Measurements from ENCODE around the gene SLC13A4. TPM values are rescaled to one million over a fixed set of nuclear protein-coding genes. Genes with fewer than 3 reads are reported as not detected.

Gene SLC13A4
- total and polyA plus RNA-seq, 2 of the 4 experiments (the other 2 are of a cell fraction), result 0.10 TPM; not detected in 1

DNA sequence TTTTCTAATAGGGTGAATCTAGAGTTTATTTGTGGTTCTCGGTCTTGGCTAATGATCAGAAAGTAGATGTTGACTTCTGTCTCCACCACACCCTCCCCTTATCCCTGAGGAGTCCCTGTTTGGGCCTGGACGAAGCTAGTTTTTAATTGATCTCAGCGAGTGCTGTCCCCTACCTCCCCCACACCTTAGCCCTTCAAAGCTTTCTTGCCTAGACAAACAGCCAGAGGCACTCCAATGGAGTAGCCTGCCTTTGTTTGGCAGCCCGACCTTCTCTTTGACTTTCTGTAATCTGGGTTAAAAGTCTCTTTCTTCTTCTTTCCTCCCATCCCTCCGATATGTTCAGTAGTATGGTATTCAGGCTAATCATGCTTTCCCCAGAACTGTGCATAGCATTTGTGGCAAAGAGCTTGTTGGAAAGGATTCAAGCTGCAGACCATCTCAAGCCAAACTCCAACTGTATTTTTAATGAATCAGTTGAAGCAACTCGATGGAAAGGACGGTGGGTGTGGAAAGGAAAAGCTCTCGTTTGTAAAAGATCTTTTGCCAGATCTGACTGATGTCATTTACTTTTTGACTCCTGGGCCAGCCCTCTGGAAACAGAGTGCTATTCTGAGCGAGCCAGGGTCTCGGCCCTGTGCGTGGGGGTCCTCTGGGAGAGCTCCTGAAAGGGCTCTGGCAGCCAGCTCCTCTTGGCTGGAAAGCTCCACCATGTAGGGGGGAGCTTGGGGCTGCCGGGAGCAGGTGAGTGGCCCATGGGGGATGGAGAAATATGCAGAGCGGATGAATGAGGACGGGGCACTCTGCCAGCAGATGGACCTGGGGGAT, 16.1 kb upstream of the SLC13A4 start:
- H3K36me3 ChIP-seq (ENCODE audit: control insufficient read depth, insufficient read depth, low read length), result no peaks in the 10 kb centered on the region
- dilution Hi-C loops (cut with HindIII; ENCODE audit: low sequenced_read_pairs, unreplicated experiment) (no loop called here), intact Hi-C loops (cut with micrococcal nuclease) (no loop called here), in situ Hi-C loops (cut with MboI; ENCODE audit: low sequenced_read_pairs) (no loop called here)
- peak; percentile 5; the same call in 1 of the 2 replicates for ATAC-seq (ENCODE audit: low read depth)
- peaks cover 23% of the 10 kb centered on the region for H3K4me1 ChIP-seq (ENCODE audit: control insufficient read depth, insufficient read depth, low read length)
- H2AFZ ChIP-seq (replicated peaks; ENCODE audit: low read length, poor library complexity), result peak overlapping the region; percentile 87
- peak overlapping the region; percentile 68 for H3K27ac ChIP-seq (ENCODE audit: insufficient read depth, low read length)
- no peak overlapping the region for H3K9ac ChIP-seq (ENCODE audit: low read depth, low read length)
- H3K23ac ChIP-seq (ENCODE audit: low read depth, low read length), result peak overlapping the region; percentile 11; the same call in 1 of the 2 replicates
- H4K91ac ChIP-seq (ENCODE audit: insufficient read depth, low read depth, low read length), result peak overlapping the region; percentile 60
- H4K20me1 ChIP-seq (ENCODE audit: insufficient read depth, low read length), result no peaks in the 10 kb centered on the region
- peak overlapping the region; percentile 88 for H2BK120ac ChIP-seq (ENCODE audit: low read depth, low read length)
- 0% methylated on average over 1 of the region's 14 CpGs; no CpG with 5 or more reads in 1 of the 2 experiments for WGBS, 2 experiments (ENCODE audit: extremely low coverage in 2 of 2, insufficient read length in 1 of 2)
- no peak overlapping the region for H3K4me3 ChIP-seq (ENCODE audit: insufficient read depth, low read depth, low read length)
- H3K4ac ChIP-seq (ENCODE audit: low read depth, low read length), result peak overlapping the region; percentile 88
- H3K9me3 ChIP-seq (ENCODE audit: control insufficient read depth, insufficient read depth, low read length), result no peaks in the 10 kb centered on the region
- peak overlapping the region; percentile 59; the same call in 2 of the 3 replicates for H2BK15ac ChIP-seq (ENCODE audit: low read depth, low read length)
- H2AK9ac ChIP-seq (replicated peaks; ENCODE audit: low read depth, low read length, poor library complexity), result peak overlapping the region; percentile 89
- H2AK5ac ChIP-seq (ENCODE audit: low read depth, low read length), result peak overlapping the region; percentile 89
- DNase-seq, result peak; percentile 75
- H4K5ac ChIP-seq (ENCODE audit: low read depth, low read length), result peak overlapping the region; percentile 69; the same call in 1 of the 2 replicates
- ChIA-PET CTCF (interaction anchor here (0.7 to 1.2 kb wide), 2 partner anchors 9 to 67 kb away, joined by 3 read pairs; no protein-coding TSS in a partner anchor), POLR2A (ENCODE audit: unreplicated experiment) (no interaction called here)
- peaks cover 21% of the 10 kb centered on the region for H3K9me1 ChIP-seq (ENCODE audit: insufficient read depth, low read length)
- peak overlapping the region; percentile 40; the same call in 1 of the 2 replicates for H3K56ac ChIP-seq (ENCODE audit: extremely low read depth, insufficient read depth, low read length)
- no TSS peak for BruUV-seq (replicated peaks)
- peak overlapping the region; percentile 25; the same call in 1 of the 2 replicates for H3K4me2 ChIP-seq (ENCODE audit: low read depth, low read length)
- H2BK20ac ChIP-seq (ENCODE audit: low read depth, low read length), result peak overlapping the region; percentile 87
- H3K14ac ChIP-seq (replicated peaks; ENCODE audit: low read depth, low read length), result peak overlapping the region; percentile 73
- peak overlapping the region; percentile 80 to 99; a peak in 3 of 4 replicates for H4K8ac ChIP-seq (ENCODE audit: low read depth in 2 of 2, low read length in 2 of 2)
- H2BK5ac ChIP-seq (ENCODE audit: low read depth, low read length, poor library complexity, severe bottlenecking), result peak overlapping the region; percentile 82
- peak overlapping the region; percentile 58; the same call in 1 of the 2 replicates for H3K18ac ChIP-seq (ENCODE audit: low read depth, low read length)
- TF ChIP-seq POLR2A (IDR thresholded peaks at IDR 0.05; ENCODE audit: low read depth, low read length) (no peak), SMC3 (IDR thresholded peaks at IDR 0.05; ENCODE audit: low read depth, low read length) (no peak), MXI1 (IDR thresholded peaks at IDR 0.05; ENCODE audit: borderline replicate concordance, low read depth, low read length) (no peak), RCOR1 (IDR thresholded peaks at IDR 0.05; ENCODE audit: insufficient replicate concordance, low read length) (no peak), BHLHE40 (IDR thresholded peaks at IDR 0.05; ENCODE audit: low read depth, low read length) (no peak), CHD1 (IDR thresholded peaks at IDR 0.05; ENCODE audit: low read depth, low read length) (no peak), MAZ (IDR thresholded peaks at IDR 0.05; ENCODE audit: borderline replicate concordance, low read depth, low read length) (no peak)
- TF ChIP-seq, protein P1, sequence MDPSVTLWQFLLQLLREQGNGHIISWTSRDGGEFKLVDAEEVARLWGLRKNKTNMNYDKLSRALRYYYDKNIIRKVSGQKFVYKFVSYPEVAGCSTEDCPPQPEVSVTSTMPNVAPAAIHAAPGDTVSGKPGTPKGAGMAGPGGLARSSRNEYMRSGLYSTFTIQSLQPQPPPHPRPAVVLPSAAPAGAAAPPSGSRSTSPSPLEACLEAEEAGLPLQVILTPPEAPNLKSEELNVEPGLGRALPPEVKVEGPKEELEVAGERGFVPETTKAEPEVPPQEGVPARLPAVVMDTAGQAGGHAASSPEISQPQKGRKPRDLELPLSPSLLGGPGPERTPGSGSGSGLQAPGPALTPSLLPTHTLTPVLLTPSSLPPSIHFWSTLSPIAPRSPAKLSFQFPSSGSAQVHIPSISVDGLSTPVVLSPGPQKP (IDR thresholded peaks at IDR 0.05; ENCODE audit: borderline replicate concordance, low read depth, low read length), result no peak
- TF ChIP-seq, protein P2, sequence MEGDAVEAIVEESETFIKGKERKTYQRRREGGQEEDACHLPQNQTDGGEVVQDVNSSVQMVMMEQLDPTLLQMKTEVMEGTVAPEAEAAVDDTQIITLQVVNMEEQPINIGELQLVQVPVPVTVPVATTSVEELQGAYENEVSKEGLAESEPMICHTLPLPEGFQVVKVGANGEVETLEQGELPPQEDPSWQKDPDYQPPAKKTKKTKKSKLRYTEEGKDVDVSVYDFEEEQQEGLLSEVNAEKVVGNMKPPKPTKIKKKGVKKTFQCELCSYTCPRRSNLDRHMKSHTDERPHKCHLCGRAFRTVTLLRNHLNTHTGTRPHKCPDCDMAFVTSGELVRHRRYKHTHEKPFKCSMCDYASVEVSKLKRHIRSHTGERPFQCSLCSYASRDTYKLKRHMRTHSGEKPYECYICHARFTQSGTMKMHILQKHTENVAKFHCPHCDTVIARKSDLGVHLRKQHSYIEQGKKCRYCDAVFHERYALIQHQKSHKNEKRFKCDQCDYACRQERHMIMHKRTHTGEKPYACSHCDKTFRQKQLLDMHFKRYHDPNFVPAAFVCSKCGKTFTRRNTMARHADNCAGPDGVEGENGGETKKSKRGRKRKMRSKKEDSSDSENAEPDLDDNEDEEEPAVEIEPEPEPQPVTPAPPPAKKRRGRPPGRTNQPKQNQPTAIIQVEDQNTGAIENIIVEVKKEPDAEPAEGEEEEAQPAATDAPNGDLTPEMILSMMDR (conservative IDR thresholded peaks at IDR 0.05; ENCODE audit: low read depth, low read length), result no peak
- H3K79me1 ChIP-seq (ENCODE audit: low read depth in 1 of 2, low read length in 2 of 2), result peaks cover 0 to 9% of the 10 kb centered on the region in 2 experiments; a peak in 1 of 4 replicates
- no peaks in the 10 kb centered on the region for H3K27me3 ChIP-seq (ENCODE audit: control insufficient read depth, insufficient read depth, low read length)

All from IMR-90 (cell line).